GM19324 (cell line): Measurements from ENCODE around the gene GATD1.

ENCODE experiments used
- ATAC-seq: cut with Tn5 transposase; IDR thresholded peaks from one replicate; pipeline ENCODE4 v1.9.1; 2021; ENCODE audit warnings: mild to moderate bottlenecking, moderate library complexity; ENCODE audit not compliant: unreplicated experiment, low FRiP score

The GATD1 gene

DNA sequence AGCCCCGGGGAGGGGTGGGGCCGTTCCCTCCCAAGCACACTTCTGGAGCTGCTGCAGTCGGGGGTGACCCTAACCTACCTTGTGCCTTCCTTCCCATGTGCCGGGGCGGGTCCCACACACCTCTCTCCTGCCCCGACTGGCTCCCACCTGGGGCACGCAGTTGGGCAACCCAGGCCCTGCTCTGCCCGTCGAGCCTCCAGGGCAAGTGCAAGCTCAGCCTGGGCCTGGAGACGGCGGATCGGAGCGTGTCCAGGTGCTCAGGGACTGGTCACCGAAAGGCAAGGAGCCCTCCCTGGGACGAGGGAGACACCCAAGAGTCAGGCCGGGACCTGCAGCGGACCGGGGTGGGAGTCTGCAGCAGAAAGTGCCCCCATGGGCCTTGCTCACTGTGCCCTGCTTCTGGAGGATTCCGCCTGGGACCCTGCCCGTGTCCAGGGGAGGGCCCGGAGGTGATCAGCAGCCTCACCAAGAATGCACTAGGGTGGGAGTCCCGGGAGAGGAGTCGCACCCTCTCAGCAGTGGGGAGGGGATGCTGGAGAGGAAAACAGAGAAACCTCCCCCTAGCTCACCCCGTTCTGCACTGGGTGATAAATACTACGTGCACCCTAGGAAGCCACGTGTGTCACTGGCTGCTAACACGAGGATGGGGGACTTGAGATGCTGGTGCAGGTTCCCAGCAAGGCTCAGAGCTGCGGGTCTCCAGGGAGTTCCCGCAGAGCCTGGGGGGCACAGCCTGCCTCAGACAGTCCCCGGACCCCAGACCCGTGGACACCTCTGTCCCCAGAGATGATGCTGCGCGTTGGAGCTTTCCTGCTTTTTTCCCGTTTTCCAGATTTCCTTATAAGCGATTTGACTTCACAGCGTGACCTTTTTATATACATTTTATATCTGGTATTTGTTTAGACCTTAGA lies 5.2 kb upstream of the GATD1 start:
- ATAC-seq: no peak

DNA sequence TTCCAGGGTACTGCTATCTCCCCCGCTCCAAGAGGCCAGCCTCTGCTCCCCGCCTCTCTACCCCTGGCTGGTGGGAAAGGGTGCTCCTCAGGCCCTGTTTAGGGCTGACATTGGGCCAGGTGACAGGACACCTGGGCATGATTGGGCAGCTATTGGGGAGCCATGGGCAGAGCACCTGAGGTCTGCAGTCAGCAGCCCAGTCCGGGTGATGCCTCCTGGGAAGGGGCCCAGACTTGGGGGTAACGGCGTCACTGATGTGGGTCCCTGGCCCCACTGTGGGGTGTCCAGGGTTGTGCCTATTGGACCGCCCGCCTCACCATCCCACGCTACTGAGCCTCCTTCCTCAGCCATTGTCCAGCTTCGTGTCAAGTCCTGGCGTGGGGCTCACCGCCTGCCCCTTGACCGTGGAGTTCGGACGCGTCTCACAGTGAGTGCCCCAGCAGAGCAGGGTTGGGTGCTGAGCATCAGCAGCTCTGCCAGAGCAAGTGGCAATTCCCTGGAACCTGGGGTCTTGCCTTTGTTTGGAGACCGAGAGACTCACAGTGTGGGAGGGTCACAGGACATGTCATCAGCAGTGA lies 2.8 kb upstream of the GATD1 start:
- no peak for ATAC-seq

DNA sequence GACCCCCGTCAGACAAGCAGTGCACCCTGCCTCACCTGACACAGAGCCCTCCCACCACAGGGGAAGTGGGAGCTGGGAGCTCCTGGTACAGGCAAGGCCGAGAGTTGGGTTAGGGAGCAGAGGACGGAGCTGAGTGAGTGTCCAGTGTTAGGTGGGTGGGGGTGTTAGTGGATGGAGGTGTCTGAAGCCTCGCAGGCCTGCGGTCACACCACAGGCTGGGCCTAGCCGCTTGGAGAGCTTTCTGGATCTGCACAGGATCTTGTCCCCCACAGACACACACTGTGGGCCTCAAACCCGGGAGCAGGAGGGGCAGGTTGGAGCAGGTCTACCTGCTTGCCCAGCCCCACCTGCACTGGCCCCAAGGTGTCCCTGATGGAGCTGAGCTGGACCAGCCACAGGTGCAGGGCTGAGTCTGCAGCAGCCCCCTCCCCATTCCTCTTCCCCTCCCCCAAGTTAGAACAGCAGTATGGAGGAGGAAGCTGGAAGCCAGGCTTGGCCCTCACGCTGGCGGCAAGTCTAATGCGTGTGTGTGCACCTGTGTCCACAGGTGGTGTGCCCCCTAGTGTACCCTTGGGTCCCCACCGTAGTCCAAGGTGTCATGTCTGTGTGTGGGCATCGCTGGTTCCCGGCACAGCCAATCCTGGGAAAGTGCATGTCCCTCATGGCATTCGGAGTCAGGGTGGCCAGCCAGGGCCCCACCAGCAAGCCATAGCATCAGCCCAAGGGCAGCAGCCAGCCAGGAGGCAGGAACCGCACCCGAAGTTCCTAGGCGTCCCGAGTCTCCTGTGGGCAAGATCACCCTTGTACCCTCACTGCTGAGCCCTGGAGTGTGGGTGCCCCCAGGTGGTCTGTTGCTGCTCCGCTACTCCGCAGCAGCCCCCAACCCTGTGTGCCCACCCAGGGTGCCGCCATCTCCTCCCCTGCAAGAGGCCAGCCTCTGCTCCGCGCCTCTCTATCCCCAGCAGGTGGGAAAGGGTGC lies 2.0 kb upstream of the GATD1 start:
- no peak for ATAC-seq

DNA sequence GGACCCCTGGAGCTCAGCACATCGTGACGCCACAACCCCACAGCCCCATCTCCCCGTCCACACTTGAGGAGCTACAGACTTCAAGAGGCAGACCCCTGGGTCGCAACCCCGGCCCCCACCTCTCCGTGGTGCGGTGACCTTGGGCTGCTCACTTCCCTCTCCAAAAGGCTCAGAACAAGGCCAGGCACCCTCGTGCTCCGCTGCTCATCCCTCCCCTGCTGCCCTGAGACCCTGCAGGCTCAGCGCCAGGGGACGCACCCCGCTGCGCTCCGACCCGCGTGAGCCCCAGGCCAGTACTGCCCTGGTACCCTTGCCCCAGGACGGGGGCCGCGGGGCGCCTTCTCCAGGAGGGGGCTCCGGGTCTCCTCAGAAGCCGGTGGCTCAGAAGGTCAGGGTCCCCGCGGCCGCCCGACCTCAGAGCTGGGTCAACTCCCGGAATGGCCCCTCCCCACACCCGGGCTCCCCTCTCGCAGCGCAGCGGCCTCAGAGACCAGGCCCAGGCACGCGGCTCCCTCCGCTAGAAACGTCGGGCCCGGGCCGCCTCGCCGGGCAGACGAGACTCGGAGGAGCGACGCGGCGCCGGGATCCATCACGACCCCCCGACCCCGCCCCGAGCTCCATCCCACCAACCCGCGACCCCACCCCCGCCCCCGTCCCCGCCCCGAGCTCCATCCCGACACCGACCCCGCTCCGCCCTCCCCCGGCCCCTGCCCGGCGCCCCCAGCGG lies 563 bp downstream of the GATD1 start:
- ATAC-seq: peak; percentile 46

DNA sequence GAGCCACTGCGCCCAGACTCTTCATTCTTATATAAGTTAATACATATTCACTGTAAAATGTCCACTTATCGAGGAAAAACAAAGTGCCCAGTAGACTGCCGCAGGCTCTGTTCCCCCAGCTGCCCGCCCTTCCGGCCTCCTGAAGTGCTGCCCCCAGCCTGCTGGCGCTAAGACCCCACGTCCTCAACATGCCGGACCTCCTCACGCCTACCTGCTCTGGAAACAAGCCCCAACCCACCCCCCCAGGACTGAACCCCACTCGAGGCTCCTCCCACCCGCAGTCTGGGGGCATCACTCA lies 1.1 kb downstream of the GATD1 start:
- ATAC-seq: no peak

DNA sequence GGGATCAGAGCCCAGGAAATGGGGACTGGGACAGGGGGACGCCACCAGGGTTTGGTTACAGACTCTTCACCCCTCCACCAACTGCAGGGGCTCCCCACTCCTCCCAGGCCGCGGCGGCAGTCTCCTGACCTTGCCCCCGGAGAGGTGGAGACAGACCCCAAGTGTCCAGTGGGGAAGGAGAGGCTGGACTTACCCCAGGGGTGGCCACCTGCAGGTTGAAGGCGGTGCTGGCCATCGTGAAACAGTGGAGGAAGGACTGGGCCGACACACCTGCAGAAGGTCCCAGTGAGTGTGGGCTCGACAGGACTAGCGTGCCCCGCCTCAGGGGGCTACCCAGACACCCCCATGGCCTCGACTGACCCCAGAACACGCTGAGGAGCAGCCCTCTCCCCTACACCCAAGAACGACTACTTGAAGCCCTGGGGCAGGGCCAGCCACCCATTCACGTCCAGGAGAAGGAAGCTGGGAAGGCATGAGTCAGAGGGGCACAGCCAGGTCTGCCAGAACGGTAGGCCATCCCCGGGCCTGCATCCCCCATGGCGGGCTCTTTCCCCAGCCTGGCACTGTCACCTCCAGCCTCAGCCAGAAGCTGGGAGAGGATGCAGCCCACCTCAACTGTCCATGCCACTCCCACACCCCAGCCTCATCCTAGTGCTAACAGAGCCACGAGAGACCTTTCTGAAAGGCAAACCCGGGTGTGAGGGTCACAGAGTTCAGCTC lies 2.3 kb downstream of the GATD1 start:
- no peak for ATAC-seq

DNA sequence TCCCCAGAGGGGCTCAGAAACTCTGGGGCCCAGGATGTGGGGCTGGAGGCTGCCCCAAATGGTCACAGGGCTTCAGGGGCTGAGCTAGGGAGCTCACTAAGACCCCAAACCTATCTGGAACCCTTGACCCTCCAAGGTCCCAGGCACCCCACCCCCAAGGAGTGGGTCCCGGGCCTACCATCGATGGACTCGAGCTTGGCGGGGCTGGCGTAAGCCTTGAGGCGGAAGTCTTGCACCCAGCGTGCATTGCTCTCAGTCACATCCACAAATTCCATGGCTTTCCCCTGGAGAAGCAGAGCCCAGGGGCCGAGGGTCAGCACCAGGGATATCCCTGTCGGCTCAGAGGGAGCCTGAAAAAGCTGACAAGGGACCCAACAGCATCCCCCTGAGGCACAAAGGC lies 3.5 kb downstream of the GATD1 start:
- no peak for ATAC-seq

DNA sequence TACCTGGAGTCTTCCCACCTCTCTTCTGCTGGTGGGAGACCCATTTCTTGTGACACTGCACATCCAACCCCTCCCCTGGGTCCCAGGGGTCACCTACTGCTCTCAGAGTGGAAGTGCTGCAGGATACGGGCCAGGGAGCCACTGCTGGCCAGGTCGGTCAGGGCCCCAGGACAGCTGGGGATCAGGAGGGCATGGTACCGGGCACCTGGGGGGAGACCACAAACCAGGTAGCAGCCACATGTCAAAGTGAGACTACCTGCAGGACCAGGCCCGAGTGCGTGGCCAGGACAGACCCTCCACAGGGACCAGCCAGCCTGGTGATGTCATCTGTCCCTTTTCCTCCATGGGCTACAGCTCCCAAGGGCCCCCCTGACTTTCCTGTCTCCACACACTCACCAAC lies 3.9 kb downstream of the GATD1 start:
- ATAC-seq: no peak

DNA sequence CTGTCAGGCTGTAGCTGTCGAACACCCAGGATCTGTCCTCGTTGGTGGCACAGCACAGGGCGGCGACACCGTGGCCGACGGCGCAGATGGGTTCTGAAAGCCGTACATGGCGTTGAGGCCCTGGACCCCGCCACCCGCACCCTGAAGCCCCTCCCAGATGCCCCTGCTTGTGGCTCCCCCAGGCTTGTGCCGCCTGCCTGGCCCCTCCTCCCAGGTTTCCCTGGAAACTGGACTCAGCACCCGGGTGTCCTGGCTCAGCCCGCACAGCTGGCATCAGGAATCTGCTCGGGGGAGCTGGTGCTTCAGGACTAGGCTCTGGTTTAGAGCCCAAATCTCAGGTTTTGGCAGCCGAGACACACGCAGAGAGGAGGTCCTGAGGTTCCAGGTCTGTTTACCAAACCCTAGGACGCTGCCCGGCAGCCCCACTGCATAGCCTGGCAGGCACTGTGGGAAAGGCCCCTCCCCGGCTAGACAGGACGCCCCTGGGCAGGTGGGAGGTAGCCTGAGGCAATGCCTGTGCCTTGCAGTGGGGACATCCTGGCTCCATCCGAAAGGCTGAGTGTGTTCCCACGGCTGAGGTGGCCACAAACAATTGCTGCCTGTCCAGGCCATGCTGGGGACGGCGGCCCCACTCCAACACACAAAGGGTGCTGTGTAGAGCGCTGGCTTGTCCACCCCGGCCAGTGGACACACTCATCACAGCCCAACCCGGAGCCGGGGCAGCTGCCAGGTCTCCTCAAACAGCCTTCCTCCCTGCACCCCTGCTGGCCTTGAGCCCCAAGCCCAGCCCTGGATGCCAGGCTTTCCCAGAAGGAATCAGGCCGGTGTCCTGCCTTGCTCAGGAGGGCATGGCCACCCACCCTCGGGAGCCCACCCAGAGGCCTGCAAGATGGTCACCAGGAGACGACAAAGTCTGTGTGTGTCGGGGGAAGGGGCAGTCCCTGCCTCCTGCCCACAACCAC lies 4.6 kb downstream of the GATD1 start:
- no peak for ATAC-seq

DNA sequence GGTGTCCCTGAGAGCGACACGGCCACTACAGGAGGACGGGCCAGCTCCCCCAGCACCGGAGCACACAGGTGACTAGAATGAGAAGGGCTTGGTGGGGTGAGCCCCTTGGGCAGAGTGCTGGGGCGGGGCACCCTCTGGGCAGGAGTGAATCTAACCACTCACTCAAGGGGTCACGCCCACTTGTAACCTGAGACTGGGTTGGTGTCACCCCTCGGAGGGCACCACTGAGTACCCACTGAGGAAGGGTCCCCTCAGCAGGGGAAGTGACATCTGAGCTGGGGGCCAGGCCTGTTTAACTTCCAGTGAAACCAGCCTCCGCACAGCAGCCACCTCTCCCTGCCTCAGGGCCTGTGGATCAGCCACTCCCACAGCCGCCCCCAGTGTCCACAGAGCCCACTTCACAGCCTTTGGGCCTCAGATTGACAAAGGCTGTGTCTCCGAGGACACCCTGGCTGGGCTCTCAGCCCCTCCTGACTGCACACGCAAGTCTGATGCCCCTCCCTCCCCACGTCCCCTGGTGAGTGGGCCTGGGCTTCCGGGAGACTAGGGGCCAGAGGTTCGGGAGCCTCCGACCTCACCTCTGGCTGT lies 5.6 kb downstream of the GATD1 start:
- no peak for ATAC-seq

DNA sequence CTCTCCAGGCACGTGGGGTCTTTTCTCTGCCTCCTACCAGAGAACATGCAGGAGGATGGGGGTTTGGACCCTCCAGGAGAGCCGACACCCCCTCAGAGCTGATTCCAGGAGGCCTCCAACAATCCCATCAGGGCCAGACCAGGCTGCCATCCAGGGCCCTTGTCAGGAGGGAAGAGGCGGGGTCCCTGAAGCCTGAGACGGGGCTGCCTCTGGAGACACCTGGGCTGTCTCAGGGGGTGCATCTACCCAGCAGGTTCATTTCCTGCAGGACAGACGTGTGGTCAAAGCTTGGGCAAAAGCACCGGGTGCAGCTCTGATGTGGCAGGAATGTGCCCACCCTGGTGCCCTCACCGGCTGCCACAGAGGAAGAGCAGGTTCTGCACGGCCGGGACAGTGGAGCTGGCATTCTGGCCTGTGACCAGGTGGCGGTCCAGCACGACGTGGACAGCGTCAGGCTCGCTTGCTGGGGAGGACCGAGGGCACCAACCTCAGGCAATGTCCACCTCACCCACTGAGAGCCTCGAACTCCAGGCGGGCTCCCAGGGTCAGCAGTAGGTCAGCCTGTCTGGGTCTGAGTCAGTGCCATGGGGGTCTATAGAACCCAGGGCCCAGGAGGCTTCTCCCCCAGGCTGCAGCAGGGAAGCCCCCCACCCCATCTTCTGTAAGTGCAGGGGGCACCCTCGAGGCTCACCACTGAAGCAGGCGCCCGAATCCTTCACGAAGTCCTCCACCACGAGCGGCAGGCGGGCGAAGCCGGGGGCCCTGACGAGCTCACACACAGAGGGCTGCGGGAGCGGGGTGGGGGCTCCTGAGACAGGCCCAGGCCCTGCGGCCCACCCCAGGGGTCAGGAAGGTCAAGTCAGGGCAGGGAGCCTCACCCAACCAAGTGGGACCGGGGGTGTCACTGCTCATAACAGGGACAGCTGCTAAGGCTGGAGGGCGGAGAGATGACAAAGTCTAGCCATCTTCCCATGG lies 6.4 kb downstream of the GATD1 start:
- ATAC-seq: no peak

DNA sequence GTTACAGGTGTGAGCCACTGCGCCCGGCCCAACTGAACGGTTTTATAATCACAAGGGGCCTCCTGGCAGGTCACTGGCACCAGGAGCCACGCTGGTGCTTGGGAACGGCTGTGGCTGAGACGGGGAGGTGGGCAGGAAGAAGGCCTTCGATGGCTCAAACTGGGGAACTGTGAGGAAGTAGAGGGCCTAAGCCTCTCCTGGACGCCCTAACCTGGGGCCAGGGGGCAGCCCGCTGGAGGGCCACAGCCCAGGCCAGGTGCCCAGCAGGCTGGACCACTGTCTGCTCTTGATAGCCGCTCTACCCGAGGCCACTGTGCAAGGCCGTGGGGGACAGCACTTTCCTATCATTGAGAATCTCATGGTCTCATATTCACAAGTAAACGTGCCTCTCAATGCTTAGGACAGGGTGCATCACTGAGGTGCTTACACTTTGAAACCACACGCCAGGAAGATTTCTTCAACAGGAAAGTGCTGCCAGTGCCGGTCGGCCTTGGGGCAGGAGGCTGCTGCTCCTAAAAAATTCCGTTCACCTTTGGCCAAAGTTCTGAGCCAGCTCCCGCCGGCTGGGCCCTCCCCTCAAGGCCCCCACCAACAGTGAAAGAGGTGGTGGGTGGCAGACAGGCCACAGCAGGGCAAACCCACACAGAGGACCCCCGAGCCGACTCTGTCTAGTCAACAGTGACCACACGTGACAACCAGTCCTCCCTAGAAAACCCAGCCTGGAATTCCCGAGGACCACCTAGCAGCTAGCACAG lies 7.2 kb downstream of the GATD1 start:
- no peak for ATAC-seq

DNA sequence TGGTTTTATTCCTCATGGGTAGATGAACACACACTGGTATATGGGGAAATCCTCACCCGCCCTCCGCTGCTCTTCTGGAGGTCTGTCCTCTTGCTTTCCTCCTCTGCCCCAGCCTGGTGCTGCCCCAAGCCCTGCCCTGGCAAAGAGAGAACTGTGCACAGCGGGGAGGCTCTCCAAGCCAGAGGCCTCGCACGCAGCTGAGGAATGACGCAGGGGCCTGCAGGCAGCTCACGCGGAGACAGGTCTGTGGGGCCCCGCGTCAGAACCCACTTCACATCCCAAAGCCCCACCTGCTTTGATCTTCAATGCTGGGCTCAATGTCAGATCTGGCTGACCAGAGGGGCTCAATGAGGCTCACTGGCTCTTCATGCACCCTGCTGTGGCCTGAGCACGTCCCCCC lies 10.0 kb downstream of the GATD1 start:
- ATAC-seq: no peak

DNA sequence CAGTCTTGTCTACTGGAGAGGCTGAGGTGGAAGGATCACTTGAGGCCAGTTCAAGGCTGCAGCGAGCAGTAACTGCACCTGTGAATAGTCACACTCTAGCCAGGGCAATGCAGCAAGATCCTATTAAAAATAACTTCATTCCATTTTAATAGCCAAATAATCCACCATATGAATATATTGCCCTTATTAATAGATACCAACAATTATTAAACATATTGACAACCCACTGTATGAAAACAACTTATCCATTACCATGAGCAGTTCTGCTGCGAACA lies 10.4 kb downstream of the GATD1 start:
- ATAC-seq: no peak

DNA sequence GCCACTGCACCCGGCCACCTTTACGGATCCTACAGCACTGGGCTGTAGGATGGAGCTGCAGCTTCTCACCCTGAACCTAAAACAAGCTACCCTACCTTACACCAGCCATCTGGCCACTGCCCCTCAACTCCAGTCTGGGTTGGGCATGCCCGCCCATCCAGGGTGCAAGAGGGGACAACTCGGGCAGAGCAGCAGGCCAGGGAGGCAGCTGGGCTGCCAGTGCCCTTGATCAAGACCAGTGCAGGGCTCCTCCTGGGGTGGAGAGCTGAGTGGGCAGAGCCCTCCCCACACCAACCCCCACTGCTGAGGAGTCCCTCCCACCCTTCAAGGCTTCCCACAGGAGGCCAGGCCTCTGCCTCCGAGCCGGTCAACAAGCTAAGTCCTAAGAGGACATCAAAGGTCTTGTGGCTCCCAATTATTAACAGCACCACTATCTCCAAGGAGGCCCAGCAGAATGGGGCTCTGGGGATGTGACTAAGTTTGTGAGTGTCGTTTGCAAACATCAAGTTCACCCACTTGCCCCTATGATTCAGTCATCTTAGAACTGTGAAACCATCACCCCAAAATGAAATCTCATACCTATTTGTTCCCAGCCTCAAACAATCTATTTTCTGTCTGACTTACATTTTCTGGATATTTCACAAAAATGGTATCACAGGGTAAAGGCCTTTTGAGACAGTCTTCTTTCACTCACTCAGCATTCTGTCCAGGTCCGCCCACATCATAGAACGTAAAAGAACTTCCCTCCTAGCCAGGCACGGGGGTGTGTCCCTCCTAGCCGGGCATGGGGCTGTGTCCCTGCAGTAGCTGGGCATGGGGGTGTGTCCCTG lies 11.0 kb downstream of the GATD1 start:
- no peak for ATAC-seq

DNA sequence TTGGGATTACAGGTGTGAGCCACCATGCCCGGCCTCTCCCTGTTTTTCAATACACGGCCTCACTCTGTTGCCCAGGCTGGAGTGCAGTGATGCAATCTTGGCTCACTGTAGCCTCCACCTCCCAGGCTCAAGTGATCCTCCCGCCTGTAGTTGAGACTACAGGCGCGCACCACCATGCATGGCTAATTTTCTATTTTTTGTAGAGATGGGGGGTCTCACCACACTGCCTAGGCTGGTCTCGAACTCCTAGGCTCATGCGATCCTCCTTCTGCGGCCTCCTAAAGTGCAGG lies 11.5 kb downstream of the GATD1 start:
- no peak for ATAC-seq
